H9 (cell line): ENCODE data around the gene LRTM2. TPM values are rescaled to one million over a fixed set of nuclear protein-coding genes. Genes with fewer than 3 reads are reported as not detected.

Experiments
- DNase-seq: peaks from one replicate; pipeline ENCODE4 v3.0.0-alpha.2; 2017
- H2AFZ ChIP-seq: one replicate; pipeline ENCODE4 v1.6.1; 2013; ENCODE audit warnings: mild to moderate bottlenecking, low read length, control low read depth, moderate library complexity
- H2AK5ac ChIP-seq: 2 replicates; pipeline ENCODE4 v1.6.1; 2013; ENCODE audit warnings: low read length, control low read depth, mixed read lengths; ENCODE audit not compliant: insufficient read length
- H2BK120ac ChIP-seq: one replicate; pipeline ENCODE4 v1.6.1; 2013; ENCODE audit warnings: low read depth, mild to moderate bottlenecking, low read length, control low read depth, inconsistent platforms; ENCODE audit not compliant: poor library complexity, severe bottlenecking
- H2BK12ac ChIP-seq: 2 replicates; pipeline ENCODE4 v1.6.1; 2013; ENCODE audit warnings: low read length, control low read depth, mixed read lengths, low read depth; ENCODE audit not compliant: insufficient read length
- H2BK15ac ChIP-seq: 2 replicates; pipeline ENCODE4 v1.6.1; 2013; ENCODE audit warnings: low read depth, low read length, control low read depth
- H2BK20ac ChIP-seq: one replicate; pipeline ENCODE4 v1.6.1; 2013; ENCODE audit warnings: low read depth, mild to moderate bottlenecking, low read length, control low read depth, inconsistent platforms; ENCODE audit not compliant: poor library complexity, severe bottlenecking
- H2BK5ac ChIP-seq: 2 replicates; pipeline ENCODE4 v1.6.1; 2013; ENCODE audit warnings: low read length, control low read depth, mixed read lengths; ENCODE audit not compliant: insufficient read length
- H3K14ac ChIP-seq: 2 replicates; pipeline ENCODE4 v1.6.1; 2013; ENCODE audit warnings: low read length, control low read depth; ENCODE audit not compliant: insufficient read depth
- H3K18ac ChIP-seq: 2 replicates; pipeline ENCODE4 v1.6.1; 2013; ENCODE audit warnings: low read depth, mild to moderate bottlenecking, mixed read lengths, low read length, control low read depth; ENCODE audit not compliant: insufficient read length
- H3K23ac ChIP-seq: 2 replicates; pipeline ENCODE4 v1.6.1; 2013; ENCODE audit warnings: low read length, control low read depth, mixed read lengths, low read depth; ENCODE audit not compliant: insufficient read length
- H3K23me2 ChIP-seq: 2 replicates; pipeline ENCODE4 v1.6.1; 2013; ENCODE audit warnings: low read depth, mild to moderate bottlenecking, mixed read lengths, low read length, control low read depth; ENCODE audit not compliant: insufficient read length, poor library complexity, severe bottlenecking
- H3K27ac ChIP-seq: 2 replicates; pipeline ENCODE4 v1.5.1; 2013; ENCODE audit warnings: low read length, control low read depth, mixed read lengths, low read depth; ENCODE audit not compliant: insufficient read length
- H3K27me3 ChIP-seq: 2 replicates; pipeline ENCODE4 v1.6.1; 2013; ENCODE audit warnings: low read length, control low read depth, inconsistent platforms; ENCODE audit not compliant: insufficient read depth
- H3K4ac ChIP-seq: 2 replicates; pipeline ENCODE4 v1.6.1; 2013; ENCODE audit warnings: low read depth, mild to moderate bottlenecking, control low read depth, inconsistent platforms, low read length, moderate library complexity
- H3K4me1 ChIP-seq: 2 replicates; pipeline ENCODE4 v1.6.1; 2013; ENCODE audit warnings: low read length, control low read depth, inconsistent platforms; ENCODE audit not compliant: insufficient read depth
- H3K4me2 ChIP-seq: 2 replicates; pipeline ENCODE4 v1.6.1; 2013; ENCODE audit warnings: low read length, control low read depth, mixed read lengths; ENCODE audit not compliant: insufficient read length, insufficient read depth
- H3K56ac ChIP-seq: 2 replicates; pipeline ENCODE4 v1.6.1; 2013; ENCODE audit warnings: low read depth, mild to moderate bottlenecking, mixed read lengths, low read length, control low read depth; ENCODE audit not compliant: insufficient read length
- H3K79me1 ChIP-seq: 2 replicates; pipeline ENCODE4 v1.6.1; 2013; ENCODE audit warnings: low read depth, mild to moderate bottlenecking, moderate library complexity, low read length, control low read depth, inconsistent platforms; ENCODE audit not compliant: insufficient read depth, poor library complexity, severe bottlenecking
- H3K79me2 ChIP-seq: 2 replicates; pipeline ENCODE4 v1.6.1; 2013; ENCODE audit warnings: low read length, control low read depth, inconsistent platforms; ENCODE audit not compliant: insufficient read depth
- H3K9ac ChIP-seq: 2 replicates; pipeline ENCODE4 v1.6.1; 2013; ENCODE audit warnings: low read length, control low read depth, mixed read lengths; ENCODE audit not compliant: insufficient read length; ENCODE audit errors: extremely low read depth
- H3K9me3 ChIP-seq: one replicate; pipeline ENCODE4 v1.6.1; 2013; ENCODE audit warnings: low read depth, low read length, inconsistent platforms; ENCODE audit not compliant: control insufficient read depth
- H3T11ph ChIP-seq: one replicate; pipeline ENCODE4 v1.6.1; 2013; ENCODE audit warnings: mild to moderate bottlenecking, low read length, control low read depth, inconsistent platforms
- H4K20me1 ChIP-seq: one replicate; pipeline ENCODE4 v1.6.1; 2013; ENCODE audit not compliant: control insufficient read depth, insufficient read length, insufficient read depth
- H4K5ac ChIP-seq: 2 replicates; pipeline ENCODE4 v1.6.1; 2013; ENCODE audit warnings: low read depth, mild to moderate bottlenecking, mixed read lengths, low read length, control low read depth; ENCODE audit not compliant: insufficient read length
- H4K8ac ChIP-seq: replicated peaks from 2 replicates; pipeline ENCODE4 v1.6.1; 2013; ENCODE audit warnings: low read length, control low read depth, mixed read lengths, low read depth; ENCODE audit not compliant: insufficient read length
- H4K91ac ChIP-seq: 2 replicates; pipeline ENCODE4 v1.6.1; 2013; ENCODE audit warnings: low read depth, mild to moderate bottlenecking, moderate library complexity, mixed read lengths, low read length, control low read depth; ENCODE audit not compliant: insufficient read length
- H3K27ac Mint-ChIP-seq, 3 experiments: 2 replicates in 2 of 3; 3 replicates in 1 of 3; pipeline ENCODE4 v1.8.0; 2020 to 2021; ENCODE audit warnings: mixed read lengths in 3 of 3, mild to moderate bottlenecking in 1 of 3, moderate library complexity in 1 of 3
- H3K27me3 Mint-ChIP-seq: 2 replicates; pipeline ENCODE4 v1.8.0; 2021; ENCODE audit warnings: low read depth, mild to moderate bottlenecking, moderate library complexity, mixed read lengths
- H3K36me3 Mint-ChIP-seq, 3 experiments: 2 replicates in 2 of 3; 3 replicates in 1 of 3; pipeline ENCODE4 v1.8.0; 2020 to 2021; ENCODE audit warnings: low read depth in 3 of 3, mixed read lengths in 3 of 3; ENCODE audit not compliant: insufficient read depth in 1 of 3
- H3K4me1 Mint-ChIP-seq, 2 experiments: 2 replicates each; pipeline ENCODE4 v1.8.0; 2020; ENCODE audit warnings: mixed read lengths in 2 of 2
- H3K4me3 Mint-ChIP-seq, 2 experiments: 2 replicates in 1 of 2; 3 replicates in 1 of 2; pipeline ENCODE4 v1.8.0; 2020 to 2021; ENCODE audit warnings: mild to moderate bottlenecking in 2 of 2, mixed read lengths in 2 of 2, moderate library complexity in 1 of 2
- H3K9me3 Mint-ChIP-seq, 2 experiments: 2 replicates in 1 of 2; 3 replicates in 1 of 2; pipeline ENCODE4 v1.8.0; 2020; ENCODE audit warnings: mild to moderate bottlenecking in 2 of 2, mixed read lengths in 2 of 2, moderate library complexity in 1 of 2
- WGBS: extraction: QIAGEN DNeasy Blood & Tissue Kit; methylation state at CpG from one replicate; pipeline ENCODE4 v1.1.7; 2013; ENCODE audit warnings: missing lambda C conversion rate, low lambda C conversion rate, mixed read lengths; ENCODE audit not compliant: insufficient read length; ENCODE audit errors: extremely low coverage; 5-methylcytosine and 5-hydroxymethylcytosine counted together
- total RNA-seq: library from RNA; stranded (reverse); gene quantifications from 2 replicates; pipeline ENCODE4 v1.2.1, GENCODE V29; 2021
- TF ChIP-seq, protein P1 (sequence below): fragments of 200-600 bp; sonication (generic); conservative IDR thresholded peaks from 3 replicates; pipeline ENCODE4 v1.8.0; 2021; ENCODE audit warnings: antibody characterized with exemption, mild to moderate bottlenecking

LRTM2 gene
- total RNA-seq, 1 experiment from 2014 or later, result not detected

DNA sequence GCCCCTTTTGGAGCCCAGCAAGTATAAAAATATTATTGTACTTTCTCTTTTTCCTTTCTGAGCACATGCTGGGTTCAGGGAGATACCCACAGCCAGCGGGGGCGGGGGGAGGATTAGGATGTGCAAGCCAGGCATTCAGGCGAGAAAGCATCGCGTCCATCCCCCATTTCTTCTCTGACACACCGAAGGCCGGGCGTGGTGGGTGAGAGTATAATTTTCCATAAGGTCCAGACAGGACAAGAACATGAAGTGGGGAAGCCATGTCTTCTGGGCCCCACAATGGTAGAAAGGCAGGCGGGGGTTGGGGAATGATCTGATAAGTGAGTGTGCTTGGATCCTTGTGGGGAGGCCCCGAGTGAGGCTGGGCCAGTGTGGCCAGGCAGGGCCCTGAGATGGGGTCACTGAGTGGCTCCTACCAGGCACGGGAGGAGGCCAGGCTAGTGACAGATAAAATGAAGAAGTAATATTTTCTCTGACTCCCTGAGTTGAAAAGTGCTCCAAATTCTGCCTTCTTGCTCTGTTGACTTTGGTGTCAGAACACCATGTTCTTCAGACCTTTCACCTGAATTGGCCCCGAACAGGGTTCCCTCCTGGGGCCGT, 10.7 kb upstream of the LRTM2 start:
- H4K8ac ChIP-seq, result no peak overlapping the region
- H2BK5ac ChIP-seq, result no peak overlapping the region
- no peak overlapping the region for H2BK120ac ChIP-seq
- DNase-seq, result no peak
- Mint-ChIP-seq H3K4me1 (peaks cover 0 to 4% of the 10 kb centered on the region in 2 experiments; a peak in 2 of 4 replicates), H3K9me3 (no peaks in the 10 kb centered on the region), H3K36me3 (no peaks in the 10 kb centered on the region), H3K4me3 (no peak overlapping the region), H3K27me3 (peaks cover 5% of the 10 kb centered on the region), H3K27ac (no peak overlapping the region)
- H3K18ac ChIP-seq, result no peak overlapping the region
- no peak overlapping the region for H2BK15ac ChIP-seq
- no peak overlapping the region for H2BK20ac ChIP-seq
- H3K79me1 ChIP-seq, result no peaks in the 10 kb centered on the region
- H3K23me2 ChIP-seq, result no peaks in the 10 kb centered on the region
- no peak overlapping the region for H4K5ac ChIP-seq
- WGBS, result no CpG with 5 or more reads among the region's 13 CpGs
- no peaks in the 10 kb centered on the region for H4K20me1 ChIP-seq
- H3K23ac ChIP-seq, result no peak overlapping the region
- no peak overlapping the region for H3T11ph ChIP-seq
- H3K9me3 ChIP-seq, result no peaks in the 10 kb centered on the region
- TF ChIP-seq, protein P1, sequence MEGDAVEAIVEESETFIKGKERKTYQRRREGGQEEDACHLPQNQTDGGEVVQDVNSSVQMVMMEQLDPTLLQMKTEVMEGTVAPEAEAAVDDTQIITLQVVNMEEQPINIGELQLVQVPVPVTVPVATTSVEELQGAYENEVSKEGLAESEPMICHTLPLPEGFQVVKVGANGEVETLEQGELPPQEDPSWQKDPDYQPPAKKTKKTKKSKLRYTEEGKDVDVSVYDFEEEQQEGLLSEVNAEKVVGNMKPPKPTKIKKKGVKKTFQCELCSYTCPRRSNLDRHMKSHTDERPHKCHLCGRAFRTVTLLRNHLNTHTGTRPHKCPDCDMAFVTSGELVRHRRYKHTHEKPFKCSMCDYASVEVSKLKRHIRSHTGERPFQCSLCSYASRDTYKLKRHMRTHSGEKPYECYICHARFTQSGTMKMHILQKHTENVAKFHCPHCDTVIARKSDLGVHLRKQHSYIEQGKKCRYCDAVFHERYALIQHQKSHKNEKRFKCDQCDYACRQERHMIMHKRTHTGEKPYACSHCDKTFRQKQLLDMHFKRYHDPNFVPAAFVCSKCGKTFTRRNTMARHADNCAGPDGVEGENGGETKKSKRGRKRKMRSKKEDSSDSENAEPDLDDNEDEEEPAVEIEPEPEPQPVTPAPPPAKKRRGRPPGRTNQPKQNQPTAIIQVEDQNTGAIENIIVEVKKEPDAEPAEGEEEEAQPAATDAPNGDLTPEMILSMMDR, result no peak
- H3K4me2 ChIP-seq, result no peak overlapping the region
- no peak overlapping the region for H3K27ac ChIP-seq
- no peak overlapping the region for H4K91ac ChIP-seq
- H3K9ac ChIP-seq, result no peak overlapping the region
- no peaks in the 10 kb centered on the region for H3K79me2 ChIP-seq
- no peak overlapping the region for H2AFZ ChIP-seq
- H3K4me1 ChIP-seq, result no peaks in the 10 kb centered on the region
- H2BK12ac ChIP-seq, result no peak overlapping the region
- H2AK5ac ChIP-seq, result no peak overlapping the region
- H3K14ac ChIP-seq, result no peak overlapping the region
- H3K4ac ChIP-seq, result no peak overlapping the region
- H3K56ac ChIP-seq, result no peak overlapping the region
- H3K27me3 ChIP-seq, result 0 out of 2 replicates have a peak, but pooled peaks cover 2% of the 10 kb centered on the region
